Measurements from ENCODE around the gene UBE3D.

The UBE3D gene

GRCh38 chr6:83065511-83066192 is at the start of gene UBE3D:
TSS of gene UBE3D (minus strand) at chr6:83065841. CDS start at chr6:83065718, 123 bp downstream.
- TF ChIP-seq EZH2 (IDR thresholded peaks at IDR 0.05) (no peak), POLR2AphosphoS5 (IDR thresholded peaks at IDR 0.05; ENCODE audit: borderline replicate concordance, low read depth, low read length) (peak; percentile 91), FOXP2 (optimal IDR thresholded peaks at IDR 0.05; ENCODE audit: control extremely low read depth, extremely low read length, insufficient read depth) (peak; percentile 92)
- Histone ChIP-seq H3K9me3 (ENCODE audit: low read depth, low read length) (no peaks in the 10 kb centered on the region), H3K36me3 (ENCODE audit: insufficient read depth, low read length) (peaks cover 20% of the 10 kb centered on the region), H3K9ac (ENCODE audit: insufficient read length) (peak within 1 kb of the TSS; percentile 91), H3K27ac (peak within 1 kb of the TSS; percentile 61), H3K4me3 (peak within 1 kb of the TSS; percentile 93)
- DNase-seq (ENCODE audit: low read depth, low spot score): no peak

GRCh38 chr6:83114164-83114563 is 48.5 kb upstream of the UBE3D start:
- H3K36me3 ChIP-seq (ENCODE audit: insufficient read depth, low read length): 0 out of 2 replicates have a peak, but pooled peaks cover 3% of the 10 kb centered on the region
- no peak overlapping the region for H3K9ac ChIP-seq (ENCODE audit: insufficient read length)
- no peak overlapping the region for H3K4me3 ChIP-seq
- H3K9me3 ChIP-seq (ENCODE audit: low read depth, low read length): no peaks in the 10 kb centered on the region
- no peak overlapping the region for H3K27ac ChIP-seq
- no peak for DNase-seq (ENCODE audit: low read depth, low spot score)
- TF ChIP-seq EZH2 (IDR thresholded peaks at IDR 0.05): no peak
- TF ChIP-seq FOXP2 (optimal IDR thresholded peaks at IDR 0.05; ENCODE audit: control extremely low read depth, extremely low read length, insufficient read depth): no peak
- TF ChIP-seq POLR2AphosphoS5 (IDR thresholded peaks at IDR 0.05; ENCODE audit: borderline replicate concordance, low read depth, low read length): no peak

GRCh38 chr6:83113258-83113657 is 47.6 kb upstream of the UBE3D start:
- DNase-seq (ENCODE audit: low read depth, low spot score): no peak
- Histone ChIP-seq H3K9ac (ENCODE audit: insufficient read length) (no peak overlapping the region), H3K9me3 (ENCODE audit: low read depth, low read length) (no peaks in the 10 kb centered on the region), H3K36me3 (ENCODE audit: insufficient read depth, low read length) (0 out of 2 replicates have a peak, but pooled peaks cover 3% of the 10 kb centered on the region), H3K27ac (no peak overlapping the region), H3K4me3 (no peak overlapping the region)
- TF ChIP-seq FOXP2 (optimal IDR thresholded peaks at IDR 0.05; ENCODE audit: control extremely low read depth, extremely low read length, insufficient read depth) (no peak), EZH2 (IDR thresholded peaks at IDR 0.05) (no peak), POLR2AphosphoS5 (IDR thresholded peaks at IDR 0.05; ENCODE audit: borderline replicate concordance, low read depth, low read length) (no peak)

GRCh38 chr6:83108378-83108777 is 42.7 kb upstream of the UBE3D start:
- TF ChIP-seq EZH2 (IDR thresholded peaks at IDR 0.05) (no peak), FOXP2 (optimal IDR thresholded peaks at IDR 0.05; ENCODE audit: control extremely low read depth, extremely low read length, insufficient read depth) (no peak), POLR2AphosphoS5 (IDR thresholded peaks at IDR 0.05; ENCODE audit: borderline replicate concordance, low read depth, low read length) (no peak)
- no peak for DNase-seq (ENCODE audit: low read depth, low spot score)
- H3K9ac ChIP-seq (ENCODE audit: insufficient read length): no peak overlapping the region
- no peak overlapping the region for H3K27ac ChIP-seq
- peaks cover 13% of the 10 kb centered on the region; the same call in 1 of the 2 replicates for H3K36me3 ChIP-seq (ENCODE audit: insufficient read depth, low read length)
- H3K4me3 ChIP-seq: no peak overlapping the region
- no peaks in the 10 kb centered on the region; the same call in 1 of the 2 replicates for H3K9me3 ChIP-seq (ENCODE audit: low read depth, low read length)

GRCh38 chr6:83098589-83098988 is 32.9 kb upstream of the UBE3D start:
- Histone ChIP-seq H3K9me3 (ENCODE audit: low read depth, low read length) (no peaks in the 10 kb centered on the region), H3K9ac (ENCODE audit: insufficient read length) (no peak overlapping the region), H3K27ac (no peak overlapping the region), H3K36me3 (ENCODE audit: insufficient read depth, low read length) (peaks cover 2% of the 10 kb centered on the region), H3K4me3 (no peak overlapping the region)
- TF ChIP-seq FOXP2 (optimal IDR thresholded peaks at IDR 0.05; ENCODE audit: control extremely low read depth, extremely low read length, insufficient read depth) (no peak), EZH2 (IDR thresholded peaks at IDR 0.05) (no peak), POLR2AphosphoS5 (IDR thresholded peaks at IDR 0.05; ENCODE audit: borderline replicate concordance, low read depth, low read length) (no peak)
- no peak for DNase-seq (ENCODE audit: low read depth, low spot score)

- Histone ChIP-seq H3K4me3 (no peak overlapping the region), H3K9ac (ENCODE audit: insufficient read length) (no peak overlapping the region), H3K9me3 (ENCODE audit: low read depth, low read length) (no peaks in the 10 kb centered on the region), H3K36me3 (ENCODE audit: insufficient read depth, low read length) (no peaks in the 10 kb centered on the region; the same call in 1 of the 2 replicates), H3K27ac (no peak overlapping the region)
- TF ChIP-seq FOXP2 (optimal IDR thresholded peaks at IDR 0.05; ENCODE audit: control extremely low read depth, extremely low read length, insufficient read depth) (no peak), POLR2AphosphoS5 (IDR thresholded peaks at IDR 0.05; ENCODE audit: borderline replicate concordance, low read depth, low read length) (no peak), EZH2 (IDR thresholded peaks at IDR 0.05) (no peak)
- DNase-seq (ENCODE audit: low read depth, low spot score): no peak
Measured at GRCh38 chr6:83097675-83098074, 32.0 kb upstream of the UBE3D start.

GRCh38 chr6:83097204-83097603 is 31.6 kb upstream of the UBE3D start:
- TF ChIP-seq FOXP2 (optimal IDR thresholded peaks at IDR 0.05; ENCODE audit: control extremely low read depth, extremely low read length, insufficient read depth) (no peak), EZH2 (IDR thresholded peaks at IDR 0.05) (no peak), POLR2AphosphoS5 (IDR thresholded peaks at IDR 0.05; ENCODE audit: borderline replicate concordance, low read depth, low read length) (no peak)
- Histone ChIP-seq H3K36me3 (ENCODE audit: insufficient read depth, low read length) (no peaks in the 10 kb centered on the region; the same call in 1 of the 2 replicates), H3K4me3 (no peak overlapping the region), H3K27ac (no peak overlapping the region), H3K9ac (ENCODE audit: insufficient read length) (no peak overlapping the region), H3K9me3 (ENCODE audit: low read depth, low read length) (no peaks in the 10 kb centered on the region)
- no peak for DNase-seq (ENCODE audit: low read depth, low spot score)

- Histone ChIP-seq H3K27ac (no peak overlapping the region), H3K36me3 (ENCODE audit: insufficient read depth, low read length) (no peaks in the 10 kb centered on the region; the same call in 1 of the 2 replicates), H3K9me3 (ENCODE audit: low read depth, low read length) (no peaks in the 10 kb centered on the region), H3K4me3 (no peak overlapping the region), H3K9ac (ENCODE audit: insufficient read length) (no peak overlapping the region)
- DNase-seq (ENCODE audit: low read depth, low spot score): no peak
- no peak for TF ChIP-seq POLR2AphosphoS5 (IDR thresholded peaks at IDR 0.05; ENCODE audit: borderline replicate concordance, low read depth, low read length)
- no peak for TF ChIP-seq FOXP2 (optimal IDR thresholded peaks at IDR 0.05; ENCODE audit: control extremely low read depth, extremely low read length, insufficient read depth)
- no peak for TF ChIP-seq EZH2 (IDR thresholded peaks at IDR 0.05)
Measured at GRCh38 chr6:83096791-83097190, 31.1 kb upstream of the UBE3D start.
